SK-N-SH (cell line): ENCODE measurements around the gene SMYD3. TPM values are rescaled to one million over a fixed set of nuclear protein-coding genes. Genes with fewer than 3 reads are reported as not detected.

ENCODE experiments used
- CTCF ChIA-PET: fragments of 300-600, 350-600 bp; formaldehyde crosslinking; extraction: SDS; loops from one replicate; lab custom pipeline; 2021; lab: Yijun Ruan, JAX
- POLR2A ChIA-PET: fragments of 350-600 bp; sonication (Branson Sonifier 250); formaldehyde crosslinking; extraction: SDS; loops from one replicate; lab custom pipeline; 2020; ENCODE audit warnings: antibody characterized with exemption, inconsistent platforms; lab: Yijun Ruan, JAX
- DNase-seq: peaks from one replicate; pipeline ENCODE4 v3.0.0; 2012
- H2AFZ ChIP-seq: fragments of 200-600 bp; sonication (generic); 2 replicates; pipeline ENCODE4 v1.8.1; 2016; ENCODE audit warnings: antibody characterized with exemption, mild to moderate bottlenecking, low read depth
- H3F3A ChIP-seq: fragments of 200-600 bp; sonication (generic); replicated peaks from 2 replicates; pipeline ENCODE3; 2016; ENCODE audit warnings: antibody characterized with exemption, mild to moderate bottlenecking; ENCODE audit not compliant: insufficient read depth
- H3K27ac ChIP-seq, 2 experiments: fragments of 200-500 bp in 1 of 2; fragments of 200-600 bp in 1 of 2; sonication (Bioruptor generic) in 1 of 2; sonication (generic), shearing (Covaris generic) in 1 of 2; 2 replicates each; pipeline versions ENCODE4 v1.5.1 to v1.6.1; 2014 to 2016; ENCODE audit warnings: low read depth in 2 of 2, inconsistent platforms in 1 of 2, low read length in 1 of 2, mild to moderate bottlenecking in 1 of 2, mixed read lengths in 1 of 2
- H3K27me3 ChIP-seq: fragments of 200-600 bp; sonication (generic), shearing (Covaris generic); 2 replicates; pipeline ENCODE4 v1.6.1; 2016; ENCODE audit warnings: mixed run types; ENCODE audit not compliant: insufficient read depth
- H3K36me3 ChIP-seq, 2 experiments: fragments of 200-500 bp in 1 of 2; fragments of 200-600 bp in 1 of 2; sonication (Bioruptor generic) in 1 of 2; sonication (generic) in 1 of 2; replicated peaks in 1 of 2; 2 replicates each; pipeline versions ENCODE3 to v1.5.1; 2014 to 2016; ENCODE audit warnings: low read length in 1 of 2, mild to moderate bottlenecking in 1 of 2; ENCODE audit not compliant: insufficient read depth in 2 of 2, control insufficient read depth in 1 of 2
- H3K4me1 ChIP-seq, 2 experiments: fragments of 200-500 bp in 1 of 2; fragments of 200-600 bp in 1 of 2; sonication (Bioruptor generic) in 1 of 2; sonication (generic), shearing (Covaris generic) in 1 of 2; 2 replicates each; pipeline versions ENCODE4 v1.5.1 to v1.6.1; 2014 to 2016; ENCODE audit warnings: low read depth in 1 of 2, low read length in 1 of 2, mixed run types in 1 of 2; ENCODE audit not compliant: insufficient read depth in 2 of 2, control insufficient read depth in 1 of 2
- H3K4me2 ChIP-seq: fragments of 200-600 bp; sonication (generic), shearing (Covaris generic); 2 replicates; pipeline ENCODE4 v1.6.1; 2017; ENCODE audit warnings: mixed run types
- H3K4me3 ChIP-seq, 2 experiments: fragments of 200-500 bp in 1 of 2; fragments of 200-600 bp in 1 of 2; sonication (Bioruptor generic) in 1 of 2; sonication (generic), shearing (Covaris generic) in 1 of 2; 2 replicates each; pipeline versions ENCODE4 v1.5.1 to v1.8.1; 2014 to 2016; ENCODE audit warnings: low read depth in 2 of 2, inconsistent platforms in 1 of 2, low read length in 1 of 2, mild to moderate bottlenecking in 1 of 2, mixed read lengths in 1 of 2, moderate library complexity in 1 of 2
- H3K79me2 ChIP-seq: fragments of 200-600 bp; sonication (generic); 2 replicates; pipeline ENCODE4 v1.8.1; 2017; ENCODE audit warnings: mild to moderate bottlenecking; ENCODE audit not compliant: insufficient read depth
- H3K9ac ChIP-seq: fragments of 200-600 bp; sonication (generic); 2 replicates; pipeline ENCODE4 v1.6.1; 2017; ENCODE audit warnings: mixed run types
- H3K9me2 ChIP-seq: fragments of 200-600 bp; sonication (generic); 2 replicates; pipeline ENCODE4 v1.6.1; 2017; ENCODE audit warnings: mixed run types
- H3K9me3 ChIP-seq: fragments of 200-600 bp; sonication (generic); 2 replicates; pipeline ENCODE4 v1.6.1; 2017; ENCODE audit warnings: mixed run types, mild to moderate bottlenecking, moderate library complexity
- H4K20me1 ChIP-seq: fragments of 200-600 bp; sonication (generic); 2 replicates; pipeline ENCODE4 v1.6.1; 2017; ENCODE audit warnings: mild to moderate bottlenecking, mixed run types; ENCODE audit not compliant: insufficient read depth
- CHD2 ChIP-seq: fragments of 150-350 bp; IDR thresholded peaks from 2 replicates; pipeline ENCODE4 v1.6.1; 2018; ENCODE audit warnings: low read length; ENCODE audit not compliant: partially characterized antibody
- CTCF ChIP-seq: fragments of 200-600 bp; sonication (generic); IDR thresholded peaks from 2 replicates; pipeline ENCODE4 v1.6.1; 2017; ENCODE audit warnings: antibody characterized with exemption, mild to moderate bottlenecking, moderate library complexity
- ELF1 ChIP-seq: IDR thresholded peaks from 2 replicates; pipeline ENCODE4 v1.4.0; 2012
- FOSL2 ChIP-seq: IDR thresholded peaks from 2 replicates; pipeline ENCODE4 v1.4.0; 2012; ENCODE audit warnings: low read depth, mild to moderate bottlenecking, moderate library complexity, borderline replicate concordance
- FOXJ3 ChIP-seq: sonication (generic); formaldehyde crosslinking; IDR thresholded peaks from 2 replicates; pipeline ENCODE4 v1.5.1; 2020; ENCODE audit warnings: mild to moderate bottlenecking, missing genetic modification reagents
- FOXM1 ChIP-seq: IDR thresholded peaks from 2 replicates; pipeline ENCODE4 v1.4.0; 2012; ENCODE audit warnings: low read depth, mild to moderate bottlenecking
- GABPA ChIP-seq: IDR thresholded peaks from 2 replicates; pipeline ENCODE4 v1.4.0; 2012; ENCODE audit warnings: low read depth, mild to moderate bottlenecking
- JUND ChIP-seq: IDR thresholded peaks from 2 replicates; pipeline ENCODE4 v1.4.0; 2012
- MEF2A ChIP-seq: IDR thresholded peaks from 2 replicates; pipeline ENCODE4 v1.4.0; 2012; ENCODE audit warnings: low read depth, borderline replicate concordance
- MXI1 ChIP-seq: IDR thresholded peaks from 2 replicates; pipeline ENCODE4 v1.6.1; 2012; ENCODE audit warnings: mild to moderate bottlenecking, low read depth, low read length, improper control_type of control experiment
- NRF1 ChIP-seq: IDR thresholded peaks from 2 replicates; pipeline ENCODE4 v1.6.1; 2012; ENCODE audit warnings: low read depth, mild to moderate bottlenecking, low read length
- RAD21 ChIP-seq: IDR thresholded peaks from 2 replicates; pipeline ENCODE4 v1.6.1; 2012; ENCODE audit warnings: mild to moderate bottlenecking, low read length
- RCOR1 ChIP-seq: fragments of 150-350 bp; IDR thresholded peaks from 2 replicates; pipeline ENCODE4 v1.6.1; 2017; ENCODE audit warnings: antibody characterized with exemption, low read length
- REST ChIP-seq: IDR thresholded peaks from 2 replicates; pipeline ENCODE4 v1.6.1; 2012; ENCODE audit warnings: mild to moderate bottlenecking, low read depth, low read length, moderate library complexity
- RFX5 ChIP-seq: IDR thresholded peaks from 2 replicates; pipeline ENCODE4 v1.6.1; 2012; ENCODE audit warnings: mild to moderate bottlenecking, improper control_type of control experiment, low read length
- RXRA ChIP-seq: IDR thresholded peaks from 2 replicates; pipeline ENCODE4 v1.4.0; 2012; ENCODE audit warnings: low read depth, mild to moderate bottlenecking, borderline replicate concordance
- SIN3A ChIP-seq: IDR thresholded peaks from 2 replicates; pipeline ENCODE4 v1.6.1; 2012; ENCODE audit warnings: low read depth, mild to moderate bottlenecking, low read length, moderate library complexity, borderline replicate concordance
- SMC3 ChIP-seq: IDR thresholded peaks from 2 replicates; pipeline ENCODE4 v1.6.1; 2012; ENCODE audit warnings: low read depth, low read length, improper control_type of control experiment
- TEAD4 ChIP-seq: IDR thresholded peaks from 2 replicates; pipeline ENCODE4 v1.4.0; 2012; ENCODE audit warnings: mild to moderate bottlenecking, borderline replicate concordance; ENCODE audit not compliant: insufficient read depth
- USF2 ChIP-seq: fragments of 150-350 bp; IDR thresholded peaks from 2 replicates; pipeline ENCODE4 v1.6.1; 2017; ENCODE audit warnings: antibody characterized with exemption, low read length, low read depth, borderline replicate concordance
- ZBTB33 ChIP-seq: IDR thresholded peaks from 2 replicates; pipeline ENCODE4 v1.4.0; 2012; ENCODE audit warnings: low read depth, borderline replicate concordance
- WGBS: methylation state at CpG from one replicate; pipeline ENCODE4 v1.1.6; 2017; ENCODE audit warnings: low lambda C conversion rate; 5-methylcytosine and 5-hydroxymethylcytosine counted together
- polyA plus RNA-seq, 3 experiments: library from polyadenylated mRNA; depleted of rRNA; stranded (reverse); fragments of >200 nt; gene quantifications; 2 replicates each; pipeline ENCODE4 v1.2.3, GENCODE V29; 2012

The SMYD3 gene
- polyA plus RNA-seq, 1 of the 3 experiments (the other 2 are of a cell fraction): 31.4 TPM

- Histone ChIP-seq H3K9ac (no peak overlapping the region), H3F3A (no peaks in the 10 kb centered on the region), H3K4me1 (no peaks in the 10 kb centered on the region), H3K4me3 (no peak overlapping the region), H3K9me2 (no peaks in the 10 kb centered on the region), H3K79me2 (no peaks in the 10 kb centered on the region), H3K36me3 (no peaks in the 10 kb centered on the region), H3K27ac (no peak overlapping the region), H4K20me1 (no peaks in the 10 kb centered on the region), H3K4me2 (no peak overlapping the region), H2AFZ (no peak overlapping the region), H3K9me3 (no peaks in the 10 kb centered on the region), H3K27me3 (no peaks in the 10 kb centered on the region)
- ChIA-PET POLR2A (no interaction called here), CTCF (interaction anchor here (0.6 kb wide), 1 partner anchor 297 kb away, joined by 3 read pairs; no protein-coding TSS in a partner anchor)
- TF ChIP-seq CHD2: no peak
- TF ChIP-seq SMC3: no peak
- no peak for TF ChIP-seq TEAD4
- no peak for TF ChIP-seq NRF1
- no peak for TF ChIP-seq FOXM1
- TF ChIP-seq MEF2A: no peak
- no peak for TF ChIP-seq RFX5
- no peak for TF ChIP-seq ELF1
- no peak for TF ChIP-seq FOSL2
- 91% methylated on average over 2 of the region's 2 CpGs for WGBS
- DNase-seq: no peak
Observed at GRCh38 chr1:246265481-246265880, 241.6 kb downstream of the SMYD3 start.

GRCh38 chr1:246262281-246262680 lies 244.8 kb downstream of the SMYD3 start:
- Histone ChIP-seq H3K36me3 (no peaks in the 10 kb centered on the region), H3K27ac (no peak overlapping the region), H3K79me2 (no peaks in the 10 kb centered on the region), H2AFZ (no peak overlapping the region), H3K4me3 (no peak overlapping the region), H3F3A (no peaks in the 10 kb centered on the region), H3K27me3 (no peaks in the 10 kb centered on the region), H4K20me1 (no peaks in the 10 kb centered on the region), H3K9me3 (no peaks in the 10 kb centered on the region), H3K9me2 (no peaks in the 10 kb centered on the region), H3K4me1 (no peaks in the 10 kb centered on the region), H3K4me2 (no peak overlapping the region), H3K9ac (no peak overlapping the region)
- no peak for DNase-seq
- 93% methylated on average over 6 of the region's 6 CpGs for WGBS
- ChIA-PET POLR2A (no interaction called here), CTCF (interaction anchor here (0.7 to 3.4 kb wide), 10 partner anchors 11 to 1167 kb away, joined by 3 to 19 read pairs (median 4); no protein-coding TSS in a partner anchor)
- TF ChIP-seq TEAD4 (no peak), SIN3A (no peak), RXRA (no peak), FOXJ3 (CRISPR knock-in tag) (no peak), CTCF (no peak), GABPA (no peak), ZBTB33 (no peak), SMC3 (no peak), USF2 (no peak), MEF2A (no peak), FOXM1 (no peak), MXI1 (no peak), RAD21 (no peak), RCOR1 (no peak), JUND (no peak), REST (no peak)
